Upper lobe of right lung (tissue), 1 donor: ENCODE results near the gene NTPCR. TPM values are rescaled to one million over a fixed set of nuclear protein-coding genes. Genes with fewer than 3 reads are reported as not detected.

ENCODE experiments used
- ATAC-seq: fragments of 200-7000 bp; cut with Tn5 transposase; one replicate; pipeline ENCODE4 v1.9.1; 2020; ENCODE audit warnings: mild to moderate bottlenecking, moderate library complexity
- DNase-seq: peaks from one replicate; pipeline ENCODE4 v3.0.0-alpha.2; 2020
- H3K27ac ChIP-seq: fragments of 200-600 bp; one replicate; pipeline ENCODE4 v1.8.0; 2022
- H3K27me3 ChIP-seq: fragments of 200-600 bp; one replicate; pipeline ENCODE4 v1.8.0; 2022; ENCODE audit warnings: mild to moderate bottlenecking
- H3K36me3 ChIP-seq: fragments of 200-600 bp; one replicate; pipeline ENCODE4 v1.8.0; 2022
- H3K4me1 ChIP-seq: fragments of 200-600 bp; one replicate; pipeline ENCODE4 v1.8.0; 2022
- H3K4me3 ChIP-seq: fragments of 200-600 bp; one replicate; pipeline ENCODE4 v1.8.0; 2022; ENCODE audit warnings: mild to moderate bottlenecking
- H3K9me3 ChIP-seq: fragments of 200-600 bp; one replicate; pipeline ENCODE4 v1.8.0; 2022
- intact Hi-C: fragments of 100-400 bp; cut with DNase I; formaldehyde crosslinking; loops from one replicate; pipeline ENCODE4 v1.11.0; 2022
- total RNA-seq: library from RNA; stranded (reverse); fragmentation: NEBNext Ultra II Directional; extraction: Animal tissue kit (Norgen Biotek cat#: 25700); gene quantifications from one replicate; pipeline ENCODE4 v1.2.1, GENCODE V29; 2021
- TF ChIP-seq, protein P1 (sequence below): fragments of 200-600 bp; IDR thresholded peaks from one replicate; pipeline ENCODE4 v1.8.0; 2022; ENCODE audit warnings: antibody characterized with exemption
- donor health status: DM: no; HTN: yes; CAD: no; lungs with severe emphysema.

NTPCR gene
- total RNA-seq, 1 donor from 2014 or later, result 28.7 TPM

DNA sequence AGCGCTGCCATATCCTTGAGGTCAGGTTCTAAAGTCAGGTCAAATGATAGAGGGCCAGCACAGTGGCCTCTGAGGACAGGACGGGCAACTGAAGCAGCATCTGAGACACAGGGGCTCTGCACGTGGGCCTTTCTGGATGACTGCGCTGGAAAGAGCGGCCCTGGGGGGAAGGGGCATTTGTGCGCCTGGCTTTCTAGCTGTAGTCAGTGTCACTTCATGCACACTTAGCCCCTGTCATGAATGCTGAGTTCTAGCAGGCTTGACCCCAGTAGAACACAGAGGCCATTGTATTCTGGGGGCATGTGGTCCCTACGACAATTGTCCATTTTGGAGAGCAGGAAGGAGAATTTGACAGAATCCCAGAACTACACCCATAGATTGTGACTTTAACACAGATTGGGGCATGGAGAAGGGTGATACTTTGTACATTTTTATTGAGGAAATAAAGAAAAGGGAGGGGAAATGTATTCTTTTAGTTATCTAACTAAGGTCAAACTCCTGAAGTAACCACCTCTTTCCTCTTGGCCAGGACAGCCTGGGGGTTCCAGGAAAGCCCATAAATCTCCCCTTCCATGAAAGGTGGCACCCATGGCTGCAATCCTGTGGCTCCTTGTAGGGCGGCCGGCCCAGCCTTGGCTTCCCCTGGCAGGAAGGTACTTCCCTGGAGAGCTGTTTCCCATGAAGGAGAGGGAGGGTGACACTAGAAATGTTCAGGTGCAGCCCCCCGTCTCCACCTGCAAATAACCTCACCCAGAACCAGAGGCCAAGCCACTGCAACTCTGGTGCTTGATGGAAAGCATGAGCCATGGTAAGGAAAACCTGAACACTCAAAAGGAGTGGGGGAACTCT lies 34.4 kb downstream of the NTPCR start:
- Histone ChIP-seq H3K36me3 (no peaks in the 10 kb centered on the region), H3K9me3 (no peaks in the 10 kb centered on the region), H3K27ac (no peak overlapping the region), H3K27me3 (no peaks in the 10 kb centered on the region), H3K4me3 (no peak overlapping the region), H3K4me1 (no peaks in the 10 kb centered on the region)
- DNase-seq, result no peak
- no peak for ATAC-seq
- TF ChIP-seq, protein P1, sequence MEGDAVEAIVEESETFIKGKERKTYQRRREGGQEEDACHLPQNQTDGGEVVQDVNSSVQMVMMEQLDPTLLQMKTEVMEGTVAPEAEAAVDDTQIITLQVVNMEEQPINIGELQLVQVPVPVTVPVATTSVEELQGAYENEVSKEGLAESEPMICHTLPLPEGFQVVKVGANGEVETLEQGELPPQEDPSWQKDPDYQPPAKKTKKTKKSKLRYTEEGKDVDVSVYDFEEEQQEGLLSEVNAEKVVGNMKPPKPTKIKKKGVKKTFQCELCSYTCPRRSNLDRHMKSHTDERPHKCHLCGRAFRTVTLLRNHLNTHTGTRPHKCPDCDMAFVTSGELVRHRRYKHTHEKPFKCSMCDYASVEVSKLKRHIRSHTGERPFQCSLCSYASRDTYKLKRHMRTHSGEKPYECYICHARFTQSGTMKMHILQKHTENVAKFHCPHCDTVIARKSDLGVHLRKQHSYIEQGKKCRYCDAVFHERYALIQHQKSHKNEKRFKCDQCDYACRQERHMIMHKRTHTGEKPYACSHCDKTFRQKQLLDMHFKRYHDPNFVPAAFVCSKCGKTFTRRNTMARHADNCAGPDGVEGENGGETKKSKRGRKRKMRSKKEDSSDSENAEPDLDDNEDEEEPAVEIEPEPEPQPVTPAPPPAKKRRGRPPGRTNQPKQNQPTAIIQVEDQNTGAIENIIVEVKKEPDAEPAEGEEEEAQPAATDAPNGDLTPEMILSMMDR, result no peak
- intact Hi-C loops, result no loop called here

GRCh38 chr1:232985882-232986526 lies 35.6 kb downstream of the NTPCR start:
- DNase-seq (no peak), ATAC-seq (no peak)
- Histone ChIP-seq H3K27ac (no peak overlapping the region), H3K27me3 (no peaks in the 10 kb centered on the region), H3K4me3 (no peak overlapping the region), H3K9me3 (no peaks in the 10 kb centered on the region), H3K4me1 (no peaks in the 10 kb centered on the region), H3K36me3 (no peaks in the 10 kb centered on the region)
- TF ChIP-seq, protein P1, result no peak
- intact Hi-C loops, result no loop called here

DNA sequence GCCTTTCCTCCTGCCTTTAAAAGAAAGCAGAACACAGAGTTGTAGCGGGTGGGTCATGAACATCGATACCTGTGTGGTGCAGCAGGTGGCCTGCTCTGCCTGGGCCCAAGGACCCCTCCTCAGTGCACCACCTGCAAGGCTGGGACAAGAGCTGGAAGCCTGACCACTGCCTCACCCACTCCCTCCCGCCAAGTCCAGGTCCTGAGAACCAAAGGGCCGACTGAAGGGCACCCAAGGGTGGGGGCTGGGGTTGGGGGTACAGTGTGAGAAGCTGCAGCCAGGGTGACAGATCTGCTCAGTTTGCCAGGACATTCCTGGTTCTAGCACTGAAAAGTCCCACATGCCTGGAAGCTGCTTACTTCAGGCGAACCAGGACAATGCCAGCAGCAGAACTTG lies 36.1 kb downstream of the NTPCR start:
- intact Hi-C loops, result no loop called here
- TF ChIP-seq, protein P1, result no peak
- DNase-seq (no peak), ATAC-seq (no peak)
- no peaks in the 10 kb centered on the region for H3K27me3 ChIP-seq
- H3K36me3 ChIP-seq, result no peaks in the 10 kb centered on the region
- no peak overlapping the region for H3K27ac ChIP-seq
- no peak overlapping the region for H3K4me3 ChIP-seq
- no peaks in the 10 kb centered on the region for H3K9me3 ChIP-seq
- H3K4me1 ChIP-seq, result no peaks in the 10 kb centered on the region

DNA sequence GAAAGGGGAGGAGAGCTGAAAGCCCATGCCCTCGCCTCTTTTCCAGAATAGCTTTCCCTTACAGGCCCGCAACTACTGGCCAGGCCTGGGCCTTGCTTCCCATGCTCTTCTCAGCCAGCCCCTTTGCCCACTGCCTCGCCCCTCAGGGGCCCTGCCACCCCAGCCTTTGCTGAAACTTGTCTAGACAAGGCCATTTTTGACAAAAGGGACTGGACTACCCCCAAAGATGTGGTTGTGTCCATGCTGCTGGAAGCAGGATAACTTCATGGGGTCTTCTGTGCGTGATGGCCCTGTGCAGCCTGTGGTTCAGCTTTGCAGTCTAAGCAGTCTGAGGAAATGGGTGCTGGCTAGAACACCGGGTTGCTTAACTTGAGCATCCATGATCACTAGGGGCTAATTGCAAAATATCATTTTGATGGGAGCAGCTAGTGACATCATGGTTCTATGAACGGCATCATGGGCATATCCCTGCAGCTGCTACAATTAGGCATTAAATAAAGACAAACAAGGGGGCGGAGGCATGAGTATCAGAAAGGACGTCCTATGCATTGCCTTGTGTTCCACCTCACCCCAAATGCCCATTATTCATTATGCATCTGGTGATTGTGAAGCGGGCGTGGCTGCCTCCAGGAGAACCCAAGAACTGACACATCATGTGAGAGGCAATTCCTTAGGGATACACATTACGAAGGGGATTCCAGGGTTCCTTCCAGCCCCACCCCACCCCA lies 36.8 kb downstream of the NTPCR start:
- TF ChIP-seq, protein P1, result no peak
- intact Hi-C loops, result no loop called here
- Histone ChIP-seq H3K27me3 (no peaks in the 10 kb centered on the region), H3K36me3 (no peaks in the 10 kb centered on the region), H3K9me3 (no peaks in the 10 kb centered on the region), H3K4me3 (no peak overlapping the region), H3K27ac (no peak overlapping the region), H3K4me1 (no peaks in the 10 kb centered on the region)
- ATAC-seq, result no peak
- DNase-seq, result no peak

DNA sequence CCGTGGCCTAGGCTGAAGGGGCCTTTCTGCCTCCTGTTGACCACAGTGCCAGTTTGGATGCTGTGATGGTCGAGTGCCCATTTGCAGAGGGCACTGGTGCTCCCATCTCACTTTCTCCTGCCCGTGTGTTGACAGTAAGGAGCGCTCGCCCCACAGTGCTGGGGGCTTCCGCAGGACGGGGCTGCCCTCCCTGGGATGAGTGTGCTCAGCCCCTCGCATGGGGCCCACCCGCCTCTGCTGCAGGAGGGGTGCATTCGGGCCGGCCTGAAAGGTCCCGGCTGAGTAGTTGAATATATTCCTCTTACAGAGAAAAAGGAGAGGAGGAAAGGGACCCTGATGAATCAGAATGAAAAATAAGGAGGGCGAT lies 37.3 kb downstream of the NTPCR start:
- Histone ChIP-seq H3K4me3 (no peak overlapping the region), H3K9me3 (no peaks in the 10 kb centered on the region), H3K36me3 (no peaks in the 10 kb centered on the region), H3K27me3 (no peaks in the 10 kb centered on the region), H3K27ac (no peak overlapping the region), H3K4me1 (no peaks in the 10 kb centered on the region)
- ATAC-seq, result no peak
- intact Hi-C loops, result no loop called here
- DNase-seq, result no peak
- TF ChIP-seq, protein P1, result no peak
